Choroid plexus epithelial cell (primary cell): Measurements from ENCODE around the gene SEMA3D.
"Not testable (repeated sequence)": the region's sequence is repeated elsewhere in the genome, so short reads cannot be mapped to it uniquely, and the experiment has no call there.

Experiments
- DNase-seq: peaks from one replicate; pipeline ENCODE4 v3.0.0-alpha.2; 2010; ENCODE audit warnings: low read depth
- H3K4me3 ChIP-seq: 2 replicates; pipeline ENCODE4 v1.5.1; 2011; ENCODE audit warnings: low read depth, mild to moderate bottlenecking, control low read depth, low read length, moderate library complexity
- CTCF ChIP-seq: conservative IDR thresholded peaks from 2 replicates; pipeline ENCODE4 v1.5.1; 2011; ENCODE audit warnings: low read depth, mild to moderate bottlenecking, control low read depth, inconsistent platforms, low read length, moderate library complexity

Gene SEMA3D

GRCh38 chr7:85001495-85002345, 185.1 kb downstream of the SEMA3D start:
- peak; percentile 34 for DNase-seq
- no peak overlapping the region for H3K4me3 ChIP-seq
- no peak for TF ChIP-seq CTCF

- TF ChIP-seq CTCF, result no peak
- H3K4me3 ChIP-seq, result no peak overlapping the region
- no peak for DNase-seq
Observed at GRCh38 chr7:85000735-85001350, 186.0 kb downstream of the SEMA3D start.

- TF ChIP-seq CTCF, result no peak
- H3K4me3 ChIP-seq, result no peak overlapping the region
- DNase-seq, result no peak
Observed at GRCh38 chr7:84999450-84999849, 187.4 kb downstream of the SEMA3D start.

GRCh38 chr7:84998665-84999064, 188.2 kb downstream of the SEMA3D start:
- no peak overlapping the region for H3K4me3 ChIP-seq
- DNase-seq, result no peak
- no peak for TF ChIP-seq CTCF

DNA sequence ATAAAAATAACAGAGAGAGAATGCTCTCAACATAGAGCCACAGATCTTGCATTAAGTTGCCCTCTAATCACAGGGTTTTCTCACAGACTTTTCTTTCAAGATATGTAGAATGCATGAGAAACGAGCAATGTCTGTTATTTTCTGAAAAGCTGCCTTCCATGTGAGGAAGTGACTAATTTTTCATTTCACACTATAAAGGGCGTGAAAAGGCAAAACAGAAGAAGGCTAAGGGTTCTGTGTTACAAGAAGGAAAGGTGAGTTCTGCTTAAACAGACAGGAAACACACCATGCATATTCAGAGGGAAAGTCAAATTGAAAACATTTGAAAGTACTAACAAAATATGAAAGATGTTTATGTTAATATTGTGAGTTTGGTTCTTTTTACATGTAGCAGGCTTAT, 189.2 kb downstream of the SEMA3D start:
- no peak for DNase-seq
- no peak overlapping the region for H3K4me3 ChIP-seq
- TF ChIP-seq CTCF, result no peak

GRCh38 chr7:84992954-84993353, 193.9 kb downstream of the SEMA3D start:
- not testable (repeated sequence) for H3K4me3 ChIP-seq, DNase-seq

- H3K4me3 ChIP-seq, result no peak overlapping the region
- peak; percentile 48 for TF ChIP-seq CTCF
- peak; percentile 60 for DNase-seq
Observed at GRCh38 chr7:84985073-84985784, 201.6 kb downstream of the SEMA3D start.
